LoVo (cell line): ENCODE data around the gene ACSS2.

Experiments used
- DNase-seq: peaks from one replicate; pipeline ENCODE4 v3.0.0-alpha.2; 2016; ENCODE audit warnings: low spot score

Gene ACSS2

GRCh38 chr20:34946661-34947060 is 70.2 kb downstream of the ACSS2 start:
- DNase-seq = no peak

DNA sequence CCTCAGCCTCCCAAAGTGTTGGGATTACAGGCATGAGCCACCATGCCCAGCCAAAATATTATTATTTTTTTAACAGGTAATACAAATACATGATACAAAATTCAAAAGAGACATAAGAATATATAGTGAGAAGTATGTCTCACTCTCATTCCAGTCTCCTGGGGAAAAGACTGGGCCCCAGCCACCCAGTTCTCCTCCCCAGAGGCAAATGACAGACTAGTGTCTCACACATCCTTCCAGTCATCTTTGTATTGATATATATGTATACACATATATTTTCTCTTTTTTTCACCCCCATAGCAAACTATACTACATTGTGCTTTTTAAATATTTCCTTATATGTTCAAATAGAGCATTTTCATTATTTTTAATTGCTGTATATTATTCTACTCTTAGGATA is 70.9 kb downstream of the ACSS2 start:
- no peak for DNase-seq

DNA sequence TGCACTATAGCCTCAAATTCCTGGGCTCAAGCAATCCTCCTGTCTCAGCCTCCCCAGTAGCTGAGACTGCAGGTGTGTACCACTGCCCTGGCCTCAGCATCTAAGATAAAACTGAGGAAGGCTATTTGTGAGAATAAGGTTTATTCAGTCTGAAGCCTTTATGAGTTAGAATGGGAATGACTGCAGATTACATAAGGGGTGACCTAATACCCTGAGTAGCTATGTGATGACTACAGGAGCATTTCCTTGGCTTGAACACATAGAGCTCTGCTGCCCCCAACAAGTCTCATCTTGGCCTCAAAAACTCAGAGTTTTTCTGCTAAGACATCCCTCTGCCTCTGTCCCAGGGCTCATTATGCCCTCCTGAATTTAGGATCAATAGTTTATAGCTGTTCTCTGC is 71.6 kb downstream of the ACSS2 start:
- no peak for DNase-seq

DNA sequence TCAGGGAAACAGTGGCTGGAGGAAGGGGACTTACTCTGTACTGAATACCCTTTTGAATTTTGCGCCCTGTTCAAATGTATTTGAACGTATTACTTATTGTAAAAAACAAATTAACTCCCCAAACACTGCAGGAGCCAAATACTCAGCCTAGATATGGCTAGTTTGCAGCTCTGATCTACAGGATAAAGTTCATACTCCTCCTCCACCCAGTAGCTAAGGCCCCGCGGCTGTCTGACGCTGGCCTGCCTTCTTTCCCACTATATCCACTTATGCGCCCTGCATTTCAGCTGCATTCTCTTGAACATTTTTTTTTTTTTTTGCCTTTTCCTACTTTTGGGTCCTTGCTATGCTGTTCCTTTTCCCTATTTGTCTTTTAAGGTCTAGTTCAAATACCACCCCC is 72.7 kb downstream of the ACSS2 start:
- no peak for DNase-seq

DNA sequence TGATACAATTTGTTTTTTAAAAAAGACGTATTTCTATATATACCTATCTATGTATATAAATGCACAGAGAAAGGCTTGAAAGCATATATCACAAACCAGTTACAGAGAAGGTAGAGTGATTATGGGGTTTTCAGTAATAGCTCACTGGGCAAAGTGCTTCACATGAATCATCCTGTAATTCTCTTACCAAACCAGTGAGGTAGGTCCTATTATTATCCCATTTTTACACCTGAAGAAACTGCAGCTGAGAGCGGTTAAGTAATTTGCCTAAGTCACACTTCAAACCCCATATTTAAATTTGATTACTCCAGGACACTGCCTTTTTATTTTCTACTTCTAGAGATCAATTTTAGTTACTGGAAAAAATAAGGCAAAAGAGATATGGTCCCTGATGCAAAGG is 74.8 kb downstream of the ACSS2 start:
- no peak for DNase-seq

GRCh38 chr20:34951652-34952051 is 75.2 kb downstream of the ACSS2 start:
- DNase-seq = no peak

GRCh38 chr20:34952671-34953070 is 76.3 kb downstream of the ACSS2 start:
- DNase-seq = no peak

DNA sequence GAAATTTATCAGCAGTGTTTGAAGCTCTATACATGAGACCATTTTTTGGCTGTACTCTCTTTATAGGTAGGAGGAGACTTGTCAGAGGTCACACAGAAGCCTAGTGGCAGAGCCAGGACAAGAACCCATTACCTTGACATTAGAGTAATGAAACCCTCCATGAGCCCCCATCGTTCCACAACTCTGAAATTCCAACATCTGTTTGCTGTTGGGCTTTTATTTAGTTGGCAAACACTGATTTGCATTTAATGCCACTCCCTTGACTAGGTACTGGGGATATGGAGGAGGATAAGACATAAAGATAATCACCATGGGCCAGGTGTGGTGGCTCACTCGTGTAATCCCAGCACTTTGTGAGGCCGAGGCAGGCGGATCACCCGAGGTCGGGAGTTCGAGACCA is 77.5 kb downstream of the ACSS2 start:
- DNase-seq = no peak

GRCh38 chr20:34954904-34955230 is 78.5 kb downstream of the ACSS2 start:
- peak; percentile 51 for DNase-seq

DNA sequence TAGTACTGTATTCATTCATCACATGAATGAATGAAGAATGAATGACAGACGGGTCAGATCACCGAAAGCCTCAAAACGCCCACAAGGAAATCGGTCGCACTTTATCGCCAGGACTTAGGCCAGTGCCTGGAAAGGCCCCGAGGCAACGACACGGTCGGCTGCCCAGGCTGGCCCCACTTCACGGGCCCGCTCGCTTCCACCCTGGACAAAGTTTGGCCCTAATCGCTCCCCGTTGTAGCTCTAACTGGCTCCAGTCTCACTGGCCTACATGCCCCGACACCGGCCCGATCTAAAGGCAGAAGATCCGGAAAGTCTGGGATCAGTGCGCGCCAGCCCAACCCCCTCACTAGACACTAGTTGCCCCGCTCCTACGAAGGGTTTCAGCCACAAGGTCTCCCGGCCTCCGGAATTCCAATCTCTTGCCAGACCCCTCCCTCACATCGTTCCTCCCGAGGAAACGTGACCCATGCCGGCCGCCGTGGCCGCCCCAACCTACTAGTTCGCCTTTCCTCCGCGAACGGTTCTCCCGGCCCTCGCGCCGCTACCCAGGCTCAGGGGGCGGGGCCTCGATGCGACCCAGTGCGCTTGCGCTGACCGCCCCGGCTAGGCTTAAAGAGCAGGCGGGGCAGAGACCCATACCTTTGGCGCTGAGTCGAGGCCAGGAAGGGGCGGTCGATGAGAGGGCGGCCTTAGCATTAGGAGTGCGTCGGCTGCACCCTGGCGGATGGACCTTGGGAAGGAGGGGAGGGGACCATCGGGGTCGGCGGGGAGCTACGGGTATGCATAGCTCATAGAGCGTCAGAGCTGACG is 79.0 kb downstream of the ACSS2 start, which contains the start of the genes GSS and MYH7B:
GSS (minus strand) TSS at position 576 of the 810 bp plus-strand sequence. CDS start 3,954 bp downstream, outside the sequence.
MYH7B (plus strand) TSS at position 638 of the 810 bp plus-strand sequence. CDS start 22,138 bp downstream, outside the sequence.
- DNase-seq = peak; percentile 97

GRCh38 chr20:34956041-34956458 is 79.6 kb downstream of the ACSS2 start:
- no peak for DNase-seq

GRCh38 chr20:34956751-34957472 is 80.5 kb downstream of the ACSS2 start:
- no peak for DNase-seq

DNA sequence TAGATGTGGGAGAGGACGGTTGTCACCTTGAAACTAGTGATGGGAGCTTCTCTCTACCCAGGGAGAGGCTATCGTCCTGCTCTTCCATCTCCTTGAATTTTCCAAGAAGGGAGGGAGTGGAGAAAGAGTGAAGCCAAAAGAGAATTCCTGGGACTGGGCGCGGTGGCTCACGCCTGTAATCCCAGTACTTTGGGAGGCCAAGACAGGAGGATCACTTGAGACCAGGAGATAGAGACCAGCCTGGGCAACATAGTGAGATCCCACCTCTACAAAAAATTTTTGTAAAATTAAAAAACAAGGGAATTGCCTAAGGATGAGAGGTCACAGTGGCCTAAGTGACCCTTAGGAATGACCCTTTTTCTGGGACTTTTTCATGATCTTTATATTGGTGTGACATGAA is 88.1 kb downstream of the ACSS2 start:
- DNase-seq = no peak

- DNase-seq = no peak
Measured at GRCh38 chr20:34965051-34965450, 88.6 kb downstream of the ACSS2 start.

DNA sequence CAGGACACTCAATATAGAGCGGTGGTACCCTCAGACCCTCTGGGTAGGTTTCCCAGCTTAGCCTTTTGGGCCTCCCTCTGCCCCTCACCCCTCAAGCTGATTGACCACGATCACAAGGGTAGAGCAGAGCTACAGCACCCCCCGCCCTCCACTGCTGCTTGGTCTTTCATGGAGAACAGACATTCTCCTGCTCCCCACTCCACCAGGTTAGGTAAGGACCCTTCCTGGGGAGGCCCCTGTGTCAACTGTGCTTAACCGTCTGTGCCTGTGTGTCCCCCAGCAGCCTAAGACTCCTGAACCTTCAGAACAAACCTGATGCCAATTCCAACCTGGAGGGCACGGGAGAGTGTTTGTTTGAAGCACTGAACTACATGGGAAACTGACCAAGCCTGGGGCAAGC is 91.0 kb downstream of the ACSS2 start:
- DNase-seq = no peak

- DNase-seq = no peak
Measured at GRCh38 chr20:34968042-34968775, 91.8 kb downstream of the ACSS2 start.

DNA sequence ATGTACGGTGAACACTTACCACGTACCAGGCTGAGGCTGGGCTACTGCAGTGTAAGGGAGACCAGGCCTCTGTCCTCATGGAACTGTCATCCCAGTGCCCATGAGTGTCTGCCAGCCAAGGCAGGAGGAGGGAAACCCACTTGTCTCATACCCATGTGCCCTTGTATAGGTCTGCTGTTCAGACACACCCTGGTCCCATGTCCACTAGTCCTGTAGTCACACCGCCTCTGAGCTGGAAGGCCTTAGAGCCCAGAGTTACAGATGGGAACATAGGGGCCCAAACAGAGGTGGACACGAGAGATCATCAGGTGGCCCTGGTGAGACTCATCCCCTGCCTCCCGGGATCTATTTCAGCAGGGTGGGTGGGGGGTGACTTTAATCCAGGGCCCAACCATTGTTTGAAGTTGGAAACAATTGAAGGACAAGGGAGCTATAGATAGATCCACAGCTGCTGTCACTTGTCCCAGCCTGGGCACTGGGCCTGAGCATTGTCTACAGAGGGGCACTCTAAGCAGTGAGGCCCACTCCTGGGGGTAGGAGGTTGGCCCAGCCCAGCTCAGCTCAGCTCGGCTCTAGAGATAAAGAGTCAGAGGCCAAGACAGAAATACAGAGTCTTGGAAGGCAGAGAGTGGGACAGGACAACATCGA is 93.9 kb downstream of the ACSS2 start:
- no peak for DNase-seq

GRCh38 chr20:34970846-34971560 is 94.6 kb downstream of the ACSS2 start:
- no peak for DNase-seq

GRCh38 chr20:34971561-34972235 is 95.3 kb downstream of the ACSS2 start:
- DNase-seq = no peak

GRCh38 chr20:34974246-34974645 is 97.8 kb downstream of the ACSS2 start:
- DNase-seq = no peak

DNA sequence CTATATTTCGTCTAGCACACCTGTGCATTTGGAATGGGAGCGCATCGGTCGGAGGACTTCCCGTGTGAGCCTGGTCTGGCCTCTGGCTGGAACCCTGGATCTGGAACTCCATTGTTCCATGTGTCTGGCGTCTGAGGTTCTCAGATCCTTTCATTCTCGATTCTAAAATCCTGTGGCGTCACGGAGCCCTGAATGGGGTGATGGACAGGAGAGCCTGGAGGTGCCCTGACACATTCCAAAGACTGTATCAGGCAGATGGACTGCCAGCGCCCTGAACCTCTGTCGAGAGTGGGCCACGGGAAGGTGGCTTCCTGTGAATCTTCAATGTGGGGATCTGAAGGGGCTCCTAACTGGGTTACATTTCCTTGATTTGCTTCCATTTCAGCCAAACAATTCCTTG is 99.9 kb downstream of the ACSS2 start:
- DNase-seq = no peak
